ENCODE data around the gene CLMN. TPM values are rescaled to one million over a fixed set of nuclear protein-coding genes. Genes with fewer than 3 reads are reported as not detected.

Gene CLMN
- total RNA-seq, 1 experiment from 2014 or later, result 33.4 TPM

DNA sequence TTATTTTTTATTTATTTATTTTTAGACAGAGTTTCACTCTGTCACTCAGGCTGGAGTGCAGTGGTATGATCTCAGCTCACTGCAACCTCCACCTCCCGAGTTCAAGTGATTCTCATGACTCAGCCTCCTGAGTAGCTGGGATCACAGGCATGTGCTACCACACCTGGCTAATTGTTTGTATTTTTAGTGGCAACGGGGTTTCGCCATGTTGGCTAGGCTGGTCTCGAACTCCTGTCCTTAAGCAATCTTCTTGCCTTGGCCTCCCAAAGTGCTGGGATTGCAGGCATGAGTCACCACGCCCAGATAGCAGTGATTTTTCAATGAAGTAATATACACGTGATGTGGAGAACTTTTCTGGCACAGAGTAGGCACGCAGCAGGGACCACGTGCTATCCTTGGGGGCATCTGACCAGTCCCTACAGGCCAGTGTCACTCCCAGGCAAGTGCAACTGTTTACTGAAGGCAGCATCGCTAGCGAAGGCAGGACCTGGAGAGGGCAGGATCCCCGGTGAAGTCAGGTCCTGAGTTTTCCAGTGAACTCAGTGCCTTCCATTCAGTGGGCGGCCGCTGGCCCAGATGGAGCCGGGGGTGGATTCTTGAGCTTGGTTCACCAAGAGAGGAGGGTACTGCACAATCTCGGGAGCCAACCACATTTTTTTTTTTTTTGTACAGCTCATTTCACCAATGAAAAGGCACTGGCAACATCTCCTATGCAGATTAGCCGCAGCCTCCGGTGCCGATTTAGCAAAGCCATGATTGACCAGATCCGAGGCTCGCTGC, 11.1 kb upstream of the CLMN start:
- ChIA-PET RAD21 (ENCODE audit: low non-redundant PET in 1 of 2, low total read pairs in 2 of 2, uncharacterized antibody in 2 of 2, unreplicated experiment in 2 of 2) (no interaction called here), CTCF (no interaction called here), POLR2A (no interaction called here)
- Histone ChIP-seq H3K4me1 (ENCODE audit: control insufficient read depth in 1 of 2, insufficient read depth in 2 of 2, low read length in 2 of 2) (no peaks in the 10 kb centered on the region), H3K9me3 (ENCODE audit: control insufficient read depth in 1 of 2, insufficient read depth in 1 of 2, low read depth in 1 of 2, low read length in 2 of 2) (no peaks in the 10 kb centered on the region), H3K27ac (ENCODE audit: low read depth, low read length) (no peak overlapping the region), H3K9ac (ENCODE audit: low read length) (no peak overlapping the region), H2AFZ (ENCODE audit: low read depth, low read length, poor library complexity, severe bottlenecking) (no peak overlapping the region), H3K4me3 (replicated peaks in 1 of 2; ENCODE audit: low read depth in 1 of 2, low read length in 2 of 2) (no peak overlapping the region), H4K20me1 (ENCODE audit: insufficient read depth) (no peaks in the 10 kb centered on the region), H3K4me2 (ENCODE audit: low read length) (no peak overlapping the region), H3K27me3 (ENCODE audit: insufficient read depth, low read length) (no peaks in the 10 kb centered on the region), H3K79me2 (ENCODE audit: insufficient read depth, low read length) (no peaks in the 10 kb centered on the region), H3K36me3 (ENCODE audit: control insufficient read depth in 1 of 2, insufficient read depth in 2 of 2, low read length in 2 of 2) (no peaks in the 10 kb centered on the region), H3K9me2 (ENCODE audit: insufficient read depth) (no peaks in the 10 kb centered on the region)
- intact Hi-C loops (cut with micrococcal nuclease), result no loop called here
- BruUV-seq (replicated peaks), result no TSS peak
- ATAC-seq, result no peak
- TF ChIP-seq SIN3A (IDR thresholded peaks at IDR 0.05; ENCODE audit: low read depth) (no peak), EZH2 (IDR thresholded peaks at IDR 0.05) (no peak)
- no peak for DNase-seq (ENCODE audit: low read depth, low spot score)

DNA sequence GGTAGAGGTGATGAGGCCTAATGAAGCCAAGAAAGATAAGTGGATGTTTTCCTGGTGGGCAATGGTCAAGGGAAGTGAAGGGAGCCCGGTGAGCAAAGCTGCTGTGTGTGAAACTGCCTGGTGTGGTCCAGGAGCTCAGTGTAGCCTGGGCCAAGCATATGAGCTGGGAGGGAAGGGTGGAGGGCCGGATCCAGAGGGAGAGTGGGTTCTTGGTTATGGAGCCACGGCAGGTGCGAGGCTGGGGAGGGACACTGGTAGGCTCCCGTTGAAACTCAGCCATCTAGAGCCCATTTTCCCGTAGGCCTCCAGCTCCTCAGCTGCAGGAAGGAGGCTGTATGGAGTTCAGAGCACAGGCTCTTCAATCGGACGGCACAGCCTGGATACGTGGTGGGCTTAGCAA, 10.2 kb upstream of the CLMN start:
- DNase-seq (ENCODE audit: low read depth, low spot score) (no peak), ATAC-seq (no peak)
- no peaks in the 10 kb centered on the region for H3K79me2 ChIP-seq (ENCODE audit: insufficient read depth, low read length)
- H3K4me1 ChIP-seq (ENCODE audit: control insufficient read depth in 1 of 2, insufficient read depth in 2 of 2, low read length in 2 of 2), result no peaks in the 10 kb centered on the region
- POLR2A ChIA-PET, result no interaction called here
- no peaks in the 10 kb centered on the region for H3K9me3 ChIP-seq (ENCODE audit: control insufficient read depth in 1 of 2, insufficient read depth in 1 of 2, low read depth in 1 of 2, low read length in 2 of 2)
- intact Hi-C loops (cut with micrococcal nuclease), result no loop called here
- no peak overlapping the region for H3K4me2 ChIP-seq (ENCODE audit: low read length)
- RAD21 ChIA-PET (ENCODE audit: low non-redundant PET in 1 of 2, low total read pairs in 2 of 2, uncharacterized antibody in 2 of 2, unreplicated experiment in 2 of 2), result no interaction called here
- H2AFZ ChIP-seq (ENCODE audit: low read depth, low read length, poor library complexity, severe bottlenecking), result no peak overlapping the region
- no peaks in the 10 kb centered on the region for H3K9me2 ChIP-seq (ENCODE audit: insufficient read depth)
- CTCF ChIA-PET, result no interaction called here
- H3K27ac ChIP-seq (ENCODE audit: low read depth, low read length), result no peak overlapping the region
- no peak overlapping the region for H3K9ac ChIP-seq (ENCODE audit: low read length)
- no peaks in the 10 kb centered on the region for H3K36me3 ChIP-seq (ENCODE audit: control insufficient read depth in 1 of 2, insufficient read depth in 2 of 2, low read length in 2 of 2)
- H4K20me1 ChIP-seq (ENCODE audit: insufficient read depth), result no peaks in the 10 kb centered on the region
- H3K4me3 ChIP-seq (replicated peaks in 1 of 2; ENCODE audit: low read depth in 1 of 2, low read length in 2 of 2), result no peak overlapping the region
- TF ChIP-seq CEBPB (IDR thresholded peaks at IDR 0.05; ENCODE audit: low read depth), result no peak
- no peaks in the 10 kb centered on the region for H3K27me3 ChIP-seq (ENCODE audit: insufficient read depth, low read length)
- BruUV-seq (replicated peaks), result no TSS peak
